GM19035 (cell line): Measurements from ENCODE around the gene ACSM2A.
"Not testable (repeated sequence)": the region's sequence is repeated elsewhere in the genome, so short reads cannot be mapped to it uniquely, and the experiment has no call there.

Experiments used
- ATAC-seq: cut with Tn5 transposase; IDR thresholded peaks from one replicate; pipeline ENCODE4 v1.9.1; 2021; ENCODE audit not compliant: unreplicated experiment

The ACSM2A gene

GRCh38 chr16:20451364-20451763 is at the start of gene ACSM2A:
Gene ACSM2A (plus strand): TSS chr16:20451521. CDS start chr16:20460115, 8,594 bp downstream.
- ATAC-seq = not testable (repeated sequence)

GRCh38 chr16:20402651-20403050 is 48.7 kb upstream of the ACSM2A start:
- no peak for ATAC-seq

GRCh38 chr16:20404637-20405036 is 46.7 kb upstream of the ACSM2A start, which contains the start of gene PDILT:
Gene PDILT (minus strand): TSS chr16:20404737. CDS start chr16:20399300, 5,437 bp downstream.
- ATAC-seq = no peak

- peak; percentile 38 for ATAC-seq
These were observed 41.8 kb upstream of the ACSM2A start, which contains the start of gene ACSM5 for GRCh38 chr16:20409398-20410120. Gene ACSM5 (plus strand): TSS chr16:20409534. CDS start chr16:20411485, 1,951 bp downstream.

- peak; percentile 67 for ATAC-seq
These were observed 41.1 kb upstream of the ACSM2A start for GRCh38 chr16:20410121-20410723.

- ATAC-seq = no peak
These were observed 40.3 kb upstream of the ACSM2A start for GRCh38 chr16:20411055-20411454.

- no peak for ATAC-seq
These were observed 35.8 kb upstream of the ACSM2A start for GRCh38 chr16:20415541-20415940.

GRCh38 chr16:20419093-20419492 is 32.2 kb upstream of the ACSM2A start:
- ATAC-seq = not testable (repeated sequence)

- ATAC-seq = not testable (repeated sequence)
These were observed 29.6 kb upstream of the ACSM2A start for GRCh38 chr16:20421748-20422147.

- not testable (repeated sequence) for ATAC-seq
These were observed 27.6 kb upstream of the ACSM2A start for GRCh38 chr16:20423772-20424128.

GRCh38 chr16:20424129-20424866 is 27.0 kb upstream of the ACSM2A start:
- ATAC-seq = no peak

GRCh38 chr16:20427401-20427797 is 23.9 kb upstream of the ACSM2A start:
- ATAC-seq = not testable (repeated sequence)

- ATAC-seq = not testable (repeated sequence)
These were observed 21.8 kb upstream of the ACSM2A start for GRCh38 chr16:20429499-20429898.

GRCh38 chr16:20430480-20430879 is 20.8 kb upstream of the ACSM2A start:
- ATAC-seq = not testable (repeated sequence)

GRCh38 chr16:20430948-20431347 is 20.4 kb upstream of the ACSM2A start:
- ATAC-seq = no peak

GRCh38 chr16:20438950-20439349 is 12.4 kb upstream of the ACSM2A start:
- not testable (repeated sequence) for ATAC-seq

GRCh38 chr16:20439820-20440231 is 11.5 kb upstream of the ACSM2A start:
- not testable (repeated sequence) for ATAC-seq

- ATAC-seq = not testable (repeated sequence)
These were observed 10.6 kb upstream of the ACSM2A start for GRCh38 chr16:20440731-20441130.

GRCh38 chr16:20441191-20441590 is 10.1 kb upstream of the ACSM2A start:
- no peak for ATAC-seq

GRCh38 chr16:20441859-20442258 is 9.5 kb upstream of the ACSM2A start:
- ATAC-seq = not testable (repeated sequence)

- ATAC-seq = not testable (repeated sequence)
These were observed 4.5 kb upstream of the ACSM2A start for GRCh38 chr16:20446652-20447393.
